ENCODE data around the gene ITPRID2. TPM values are rescaled to one million over a fixed set of nuclear protein-coding genes. Genes with fewer than 3 reads are reported as not detected.
A peak's percentile ranks its signal among the peaks of the same experiment; 100 is the strongest.

The ITPRID2 gene
- total and polyA plus RNA-seq, 2 of the 13 experiments (the other 11 are each of a cell fraction or from before 2014, with no cell fraction given), result 44.8 to 62.3 TPM

DNA sequence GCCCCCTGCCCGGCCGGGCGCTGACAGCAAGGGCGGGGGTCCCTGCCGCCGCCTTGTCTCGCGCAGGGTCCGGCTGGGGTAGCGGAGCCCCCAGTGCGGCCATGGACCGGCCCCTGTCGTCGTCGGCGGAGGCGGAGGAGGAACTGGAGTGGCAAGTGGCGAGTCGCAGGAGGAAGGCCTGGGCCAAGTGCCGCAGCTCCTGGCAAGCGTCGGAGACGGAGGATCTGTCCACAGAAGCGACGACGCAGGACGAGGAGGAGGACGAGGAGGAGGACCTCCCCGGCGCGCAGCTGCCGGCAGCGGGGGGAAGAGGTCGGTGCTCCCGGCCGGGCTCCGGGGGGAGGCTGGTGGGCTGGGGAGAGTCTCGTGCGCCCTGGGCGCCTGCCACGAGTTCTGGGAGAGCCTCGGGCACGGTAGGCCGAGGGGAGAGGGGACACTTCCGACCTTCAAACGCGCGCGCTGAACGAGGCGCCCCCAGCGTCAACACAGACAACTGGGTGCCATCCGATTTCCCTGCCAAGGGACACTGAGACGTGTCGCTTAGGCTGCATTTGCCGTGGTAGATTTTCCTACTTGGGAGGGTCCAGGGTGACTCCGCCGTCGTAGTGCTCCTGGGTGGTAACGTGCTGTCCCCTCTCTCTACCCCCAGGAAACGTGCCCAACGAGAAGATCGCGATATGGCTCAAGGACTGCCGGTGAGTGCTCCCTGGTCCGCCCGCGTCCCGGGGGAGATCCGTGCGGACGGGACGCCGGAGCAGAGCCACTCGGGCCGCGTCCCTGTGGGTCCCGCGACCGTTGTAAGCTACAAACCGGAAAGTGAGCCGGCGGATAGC, 652 bp downstream of the ITPRID2 start (continued):
- TF ChIP-seq ZNF367 (CRISPR knock-in tag; IDR thresholded peaks at IDR 0.05; ENCODE audit: borderline replicate concordance) (peak; percentile 87; the same call in 1 of the 2 replicates), ZNF83 (CRISPR knock-in tag; IDR thresholded peaks at IDR 0.05; ENCODE audit: borderline replicate concordance) (no peak), ZNF558 (CRISPR knock-in tag; IDR thresholded peaks at IDR 0.05; ENCODE audit: borderline replicate concordance) (peak; percentile 93; the same call in 1 of the 2 replicates), ZSCAN22 (CRISPR knock-in tag; IDR thresholded peaks at IDR 0.05) (peak; percentile 86), ZNF3 (CRISPR knock-in tag; IDR thresholded peaks at IDR 0.05) (peak; percentile 79), RORA (CRISPR knock-in tag; IDR thresholded peaks at IDR 0.05) (no peak), ARHGAP35 (CRISPR knock-in tag; IDR thresholded peaks at IDR 0.05; ENCODE audit: borderline replicate concordance) (peak; percentile 97), ZNF737 (CRISPR knock-in tag; IDR thresholded peaks at IDR 0.05; ENCODE audit: borderline replicate concordance) (no peak), RBM22 (optimal IDR thresholded peaks at IDR 0.05; ENCODE audit: low read length) (no peak), ZNF335 (CRISPR knock-in tag; IDR thresholded peaks at IDR 0.05) (no peak; the same call in 1 of the 2 replicates), YY1 (IDR thresholded peaks at IDR 0.05; ENCODE audit: insufficient read depth, insufficient replicate concordance, low read depth, low read length) (peak; percentile 10), SMAD3 (CRISPR knock-in tag; IDR thresholded peaks at IDR 0.05) (peak; percentile 95; the same call in 1 of the 2 replicates), HMGA1 (CRISPR knock-in tag; conservative IDR thresholded peaks at IDR 0.05) (no peak), ZNF550 (CRISPR knock-in tag; IDR thresholded peaks at IDR 0.05; ENCODE audit: borderline replicate concordance) (no peak), SUZ12 (IDR thresholded peaks at IDR 0.05; ENCODE audit: low read depth, low read length) (no peak), ZBTB8A (CRISPR knock-in tag; IDR thresholded peaks at IDR 0.05; ENCODE audit: borderline replicate concordance, low read depth) (peak; percentile 98), ZNF780A (CRISPR knock-in tag; IDR thresholded peaks at IDR 0.05) (peak; percentile 77; the same call in 1 of the 2 replicates), ISX (CRISPR knock-in tag; conservative IDR thresholded peaks at IDR 0.05) (peak; percentile 88; the same call in 1 of the 2 replicates), ARNT2 (CRISPR knock-in tag; IDR thresholded peaks at IDR 0.05; ENCODE audit: low read depth) (peak; percentile 98), ZNF629 (CRISPR knock-in tag; conservative IDR thresholded peaks at IDR 0.05) (peak; percentile 19; the same call in 1 of the 2 replicates), SOX6 (IDR thresholded peaks at IDR 0.05) (no peak), SOX6 (CRISPR knock-in tag; IDR thresholded peaks at IDR 0.05) (peak; percentile 74; the same call in 1 of the 2 replicates)
- TF ChIP-seq, protein P1, sequence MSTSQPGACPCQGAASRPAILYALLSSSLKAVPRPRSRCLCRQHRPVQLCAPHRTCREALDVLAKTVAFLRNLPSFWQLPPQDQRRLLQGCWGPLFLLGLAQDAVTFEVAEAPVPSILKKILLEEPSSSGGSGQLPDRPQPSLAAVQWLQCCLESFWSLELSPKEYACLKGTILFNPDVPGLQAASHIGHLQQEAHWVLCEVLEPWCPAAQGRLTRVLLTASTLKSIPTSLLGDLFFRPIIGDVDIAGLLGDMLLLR (CRISPR knock-in tag; IDR thresholded peaks at IDR 0.05), result peak; percentile 96
- TF ChIP-seq, protein P2, sequence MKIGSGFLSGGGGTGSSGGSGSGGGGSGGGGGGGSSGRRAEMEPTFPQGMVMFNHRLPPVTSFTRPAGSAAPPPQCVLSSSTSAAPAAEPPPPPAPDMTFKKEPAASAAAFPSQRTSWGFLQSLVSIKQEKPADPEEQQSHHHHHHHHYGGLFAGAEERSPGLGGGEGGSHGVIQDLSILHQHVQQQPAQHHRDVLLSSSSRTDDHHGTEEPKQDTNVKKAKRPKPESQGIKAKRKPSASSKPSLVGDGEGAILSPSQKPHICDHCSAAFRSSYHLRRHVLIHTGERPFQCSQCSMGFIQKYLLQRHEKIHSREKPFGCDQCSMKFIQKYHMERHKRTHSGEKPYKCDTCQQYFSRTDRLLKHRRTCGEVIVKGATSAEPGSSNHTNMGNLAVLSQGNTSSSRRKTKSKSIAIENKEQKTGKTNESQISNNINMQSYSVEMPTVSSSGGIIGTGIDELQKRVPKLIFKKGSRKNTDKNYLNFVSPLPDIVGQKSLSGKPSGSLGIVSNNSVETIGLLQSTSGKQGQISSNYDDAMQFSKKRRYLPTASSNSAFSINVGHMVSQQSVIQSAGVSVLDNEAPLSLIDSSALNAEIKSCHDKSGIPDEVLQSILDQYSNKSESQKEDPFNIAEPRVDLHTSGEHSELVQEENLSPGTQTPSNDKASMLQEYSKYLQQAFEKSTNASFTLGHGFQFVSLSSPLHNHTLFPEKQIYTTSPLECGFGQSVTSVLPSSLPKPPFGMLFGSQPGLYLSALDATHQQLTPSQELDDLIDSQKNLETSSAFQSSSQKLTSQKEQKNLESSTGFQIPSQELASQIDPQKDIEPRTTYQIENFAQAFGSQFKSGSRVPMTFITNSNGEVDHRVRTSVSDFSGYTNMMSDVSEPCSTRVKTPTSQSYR (CRISPR knock-in tag; IDR thresholded peaks at IDR 0.05; ENCODE audit: borderline replicate concordance), result peak; percentile 60; the same call in 1 of the 2 replicates
- TF ChIP-seq, protein P3, sequence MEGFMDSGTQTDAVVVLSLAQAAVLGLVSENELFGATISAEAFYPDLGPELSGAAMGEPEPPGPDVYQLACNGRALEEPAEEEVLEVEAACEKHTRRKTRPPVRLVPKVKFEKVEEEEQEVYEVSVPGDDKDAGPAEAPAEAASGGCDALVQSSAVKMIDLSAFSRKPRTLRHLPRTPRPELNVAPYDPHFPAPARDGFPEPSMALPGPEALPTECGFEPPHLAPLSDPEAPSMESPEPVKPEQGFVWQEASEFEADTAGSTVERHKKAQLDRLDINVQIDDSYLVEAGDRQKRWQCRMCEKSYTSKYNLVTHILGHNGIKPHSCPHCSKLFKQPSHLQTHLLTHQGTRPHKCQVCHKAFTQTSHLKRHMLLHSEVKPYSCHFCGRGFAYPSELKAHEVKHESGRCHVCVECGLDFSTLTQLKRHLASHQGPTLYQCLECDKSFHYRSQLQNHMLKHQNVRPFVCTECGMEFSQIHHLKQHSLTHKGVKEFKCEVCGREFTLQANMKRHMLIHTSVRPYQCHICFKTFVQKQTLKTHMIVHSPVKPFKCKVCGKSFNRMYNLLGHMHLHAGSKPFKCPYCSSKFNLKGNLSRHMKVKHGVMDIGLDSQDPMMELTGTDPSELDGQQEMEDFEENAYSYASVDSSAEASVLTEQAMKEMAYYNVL (CRISPR knock-in tag; IDR thresholded peaks at IDR 0.05; ENCODE audit: borderline replicate concordance), result peak; percentile 77
